ENCODE measurements around the gene ASIC4.

Gene ASIC4

DNA sequence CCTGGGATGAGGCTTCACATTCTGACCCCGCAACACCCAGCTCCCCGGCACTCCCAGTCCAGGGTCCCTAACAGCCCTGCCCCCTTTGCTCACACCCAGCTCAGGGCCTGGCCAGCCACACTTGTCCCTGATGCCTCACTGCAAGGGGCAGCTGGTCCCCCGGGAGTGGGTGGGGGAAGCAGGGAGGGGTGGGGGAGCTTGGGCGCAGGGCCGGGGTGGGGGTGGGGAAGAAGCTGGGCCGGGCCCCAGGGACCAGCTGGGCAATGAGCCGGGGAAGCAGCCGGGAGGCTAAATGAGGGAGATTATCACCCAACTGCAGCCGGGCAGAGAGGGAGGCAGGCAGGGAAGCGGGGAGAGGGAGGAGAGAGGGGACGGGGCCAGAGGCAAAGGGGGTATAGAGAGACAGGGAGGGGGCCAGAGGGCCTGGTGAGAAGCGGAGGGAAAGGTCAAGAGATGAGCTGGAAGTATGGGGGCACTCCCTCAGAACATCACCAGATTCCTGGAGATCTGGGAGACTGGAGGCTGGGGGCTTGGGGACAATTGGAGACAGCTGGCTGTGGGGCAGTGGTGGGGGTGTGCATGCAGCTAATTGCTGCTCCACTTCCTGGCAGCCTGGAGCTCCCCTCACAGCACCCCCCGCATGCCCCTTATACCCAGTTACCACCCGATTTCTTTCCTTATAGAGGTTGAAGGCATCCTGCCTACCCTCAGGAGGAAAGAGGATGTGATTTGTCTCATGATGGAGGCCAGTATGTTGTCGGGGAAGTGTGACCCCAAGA lies 2.5 kb upstream of the ASIC4 start:
- Mint-ChIP-seq H3K36me3 (peaks cover 10 to 22% of the 10 kb centered on the region in 2 donors), H3K9me3 (no peaks in the 10 kb centered on the region), H3K27ac (no peak overlapping the region), H3K4me3 (no peak overlapping the region), H3K4me1 (peaks cover 33 to 46% of the 10 kb centered on the region in 2 donors), H3K27me3 (peaks cover 72 to 88% of the 10 kb centered on the region in 2 donors)
- DNase-seq: no peak
- ATAC-seq (replicated peaks): no peak

DNA sequence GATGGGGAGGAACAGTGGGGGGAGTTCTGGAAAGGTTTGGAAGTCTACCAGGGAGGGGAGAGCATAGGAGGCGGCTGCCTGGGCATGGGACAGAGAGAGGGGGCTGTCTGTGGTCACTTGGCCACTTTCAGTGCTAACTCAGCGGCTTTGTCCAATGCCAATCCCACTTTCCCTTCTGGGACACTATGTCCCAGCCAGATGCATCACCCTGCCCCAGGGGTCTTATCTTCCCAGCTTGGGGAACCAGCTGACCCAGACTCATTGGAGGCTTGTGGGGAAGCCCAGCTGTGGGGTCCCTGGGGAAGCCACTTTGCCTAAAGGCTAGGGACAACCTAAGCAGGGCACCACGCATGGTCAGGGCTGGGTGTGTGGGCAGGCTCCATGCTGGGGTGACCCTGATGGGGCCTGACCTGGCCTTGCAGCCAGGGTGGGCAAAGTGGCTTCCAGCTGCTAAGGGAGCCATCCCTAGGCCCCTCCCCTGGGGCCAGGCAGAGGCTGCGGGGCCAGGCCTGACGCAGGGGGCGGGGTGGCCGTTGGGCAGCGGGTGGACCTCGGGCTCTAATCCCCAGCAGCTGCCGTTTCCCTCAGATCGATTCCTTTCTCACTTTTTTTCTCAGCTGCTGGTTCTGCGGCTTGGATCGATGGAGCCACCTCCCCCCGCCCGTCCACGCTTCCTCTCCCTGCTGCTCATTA lies 1.6 kb upstream of the ASIC4 start:
- ATAC-seq (replicated peaks): no peak
- no peak overlapping the region for H3K4me3 Mint-ChIP-seq
- H3K27me3 Mint-ChIP-seq: peaks cover 82 to 93% of the 10 kb centered on the region in 2 donors
- H3K4me1 Mint-ChIP-seq: peaks cover 33 to 42% of the 10 kb centered on the region in 2 donors
- no peak for DNase-seq
- no peak overlapping the region for H3K27ac Mint-ChIP-seq
- no peaks in the 10 kb centered on the region for H3K9me3 Mint-ChIP-seq
- peaks cover 2 to 13% of the 10 kb centered on the region in 2 donors for H3K36me3 Mint-ChIP-seq

DNA sequence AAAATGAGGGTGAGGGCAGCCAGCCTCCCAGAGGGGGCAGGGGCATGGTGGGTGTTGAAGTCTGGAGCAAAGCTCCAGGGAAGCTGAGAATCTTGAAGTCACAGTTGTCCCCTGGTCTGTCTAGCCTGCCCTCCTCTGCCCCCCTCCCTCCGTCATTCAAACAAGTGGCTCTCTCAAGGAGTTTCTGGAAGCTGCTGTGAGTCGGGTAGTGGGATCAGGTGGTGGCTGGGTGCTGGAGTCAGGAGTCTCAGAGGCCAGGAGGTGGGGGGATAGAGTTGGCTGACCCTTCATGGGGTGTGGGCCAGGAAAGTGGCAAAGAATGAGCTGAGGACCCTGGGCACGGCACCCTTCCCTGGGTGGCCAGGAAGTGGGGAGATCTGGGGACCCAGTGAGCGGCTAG lies 495 bp upstream of the ASIC4 start:
- no peak for ATAC-seq (replicated peaks)
- peaks cover 2 to 7% of the 10 kb centered on the region in 2 donors for H3K36me3 Mint-ChIP-seq
- peaks cover 88 to 95% of the 10 kb centered on the region in 2 donors for H3K27me3 Mint-ChIP-seq
- H3K27ac Mint-ChIP-seq: no peak overlapping the region
- H3K4me3 Mint-ChIP-seq: no peak overlapping the region
- H3K4me1 Mint-ChIP-seq: peaks cover 33 to 42% of the 10 kb centered on the region in 2 donors
- no peak for DNase-seq
- no peaks in the 10 kb centered on the region for H3K9me3 Mint-ChIP-seq

DNA sequence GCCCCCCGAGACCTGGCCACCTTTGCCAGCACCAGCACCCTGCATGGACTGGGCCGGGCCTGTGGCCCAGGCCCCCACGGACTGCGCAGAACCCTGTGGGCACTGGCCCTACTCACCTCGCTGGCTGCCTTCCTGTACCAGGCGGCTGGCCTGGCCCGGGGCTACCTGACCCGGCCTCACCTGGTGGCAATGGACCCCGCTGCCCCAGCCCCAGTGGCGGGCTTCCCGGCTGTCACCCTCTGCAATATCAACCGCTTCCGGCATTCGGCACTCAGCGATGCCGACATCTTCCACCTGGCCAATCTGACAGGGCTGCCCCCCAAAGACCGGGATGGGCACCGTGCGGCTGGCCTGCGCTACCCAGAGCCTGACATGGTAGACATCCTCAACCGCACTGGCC lies 554 bp downstream of the ASIC4 start:
- Mint-ChIP-seq H3K36me3 (peaks cover 2 to 3% of the 10 kb centered on the region in 2 donors), H3K4me3 (no peak overlapping the region), H3K27me3 (peaks cover 90 to 95% of the 10 kb centered on the region in 2 donors), H3K27ac (no peak overlapping the region), H3K9me3 (no peaks in the 10 kb centered on the region), H3K4me1 (peaks cover 28 to 34% of the 10 kb centered on the region in 2 donors)
- DNase-seq (no peak), ATAC-seq (replicated peaks) (no peak)

DNA sequence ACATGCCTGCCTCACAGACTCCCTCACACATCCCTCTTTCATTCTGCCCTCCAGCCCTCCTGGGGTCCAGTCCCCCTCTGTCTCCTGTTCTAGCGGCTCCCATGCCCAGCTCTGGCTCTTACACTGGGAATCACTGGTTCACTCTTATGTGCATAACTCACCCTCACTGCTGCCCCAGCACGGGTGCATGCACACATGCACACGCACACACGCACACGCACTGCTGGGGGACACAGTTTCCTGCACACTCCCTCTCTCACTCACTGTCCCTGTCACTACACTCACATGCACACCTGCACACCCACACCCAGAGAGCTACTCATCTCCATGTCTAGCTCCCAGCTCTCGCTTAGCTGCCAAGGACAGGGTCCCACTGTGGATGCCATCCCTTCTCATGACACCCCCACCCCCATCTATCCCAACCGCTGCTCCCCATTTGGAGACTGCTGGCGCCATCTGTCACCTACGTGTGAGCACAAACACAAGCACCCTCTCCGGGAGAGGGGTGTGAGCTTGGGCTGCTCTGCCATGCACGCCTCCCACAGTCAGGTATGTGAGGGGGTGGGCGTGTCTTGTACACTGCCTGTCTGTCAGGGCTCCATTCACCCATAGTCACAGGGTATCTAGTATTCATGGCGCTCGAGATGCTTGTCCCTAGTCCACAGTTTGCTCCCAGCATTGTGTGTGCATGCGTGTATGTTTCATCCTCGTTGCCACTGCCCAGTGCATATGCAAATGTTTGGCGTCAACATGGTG lies 1.8 kb downstream of the ASIC4 start:
- H3K27me3 Mint-ChIP-seq: peaks cover 88 to 95% of the 10 kb centered on the region in 2 donors
- peaks cover 2 to 3% of the 10 kb centered on the region in 2 donors for H3K36me3 Mint-ChIP-seq
- H3K4me3 Mint-ChIP-seq: no peak overlapping the region
- ATAC-seq (replicated peaks) (no peak), DNase-seq (no peak)
- H3K9me3 Mint-ChIP-seq: no peaks in the 10 kb centered on the region
- peaks cover 17 to 22% of the 10 kb centered on the region in 2 donors for H3K4me1 Mint-ChIP-seq
- H3K27ac Mint-ChIP-seq: no peak overlapping the region

DNA sequence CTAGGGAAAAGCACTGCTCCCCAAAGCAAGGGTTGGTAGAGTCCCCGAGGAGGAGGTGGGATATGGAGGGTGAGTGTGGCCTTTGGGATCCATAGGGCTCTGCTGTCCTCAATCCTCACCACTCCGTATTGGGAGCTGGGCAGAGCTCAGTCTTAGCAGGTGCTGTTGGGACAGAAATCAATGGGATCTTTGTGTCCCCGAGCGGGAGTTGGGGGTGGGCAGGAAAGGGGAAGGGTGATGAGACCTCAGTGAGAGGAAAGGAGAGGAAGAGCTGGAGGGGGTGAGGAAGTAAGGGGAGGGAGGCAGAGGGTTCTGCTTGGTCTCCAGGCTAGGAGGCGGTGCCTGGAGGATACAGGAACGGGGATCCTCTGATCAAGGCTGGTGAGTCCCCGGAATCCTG lies 2.6 kb downstream of the ASIC4 start:
- Mint-ChIP-seq H3K9me3 (no peaks in the 10 kb centered on the region), H3K4me1 (peaks cover 21 to 28% of the 10 kb centered on the region in 2 donors), H3K27ac (no peak overlapping the region), H3K36me3 (peaks cover 0 to 2% of the 10 kb centered on the region in 2 donors), H3K27me3 (peaks cover 88 to 95% of the 10 kb centered on the region in 2 donors), H3K4me3 (no peak overlapping the region)
- no peak for ATAC-seq (replicated peaks)
- DNase-seq: no peak

DNA sequence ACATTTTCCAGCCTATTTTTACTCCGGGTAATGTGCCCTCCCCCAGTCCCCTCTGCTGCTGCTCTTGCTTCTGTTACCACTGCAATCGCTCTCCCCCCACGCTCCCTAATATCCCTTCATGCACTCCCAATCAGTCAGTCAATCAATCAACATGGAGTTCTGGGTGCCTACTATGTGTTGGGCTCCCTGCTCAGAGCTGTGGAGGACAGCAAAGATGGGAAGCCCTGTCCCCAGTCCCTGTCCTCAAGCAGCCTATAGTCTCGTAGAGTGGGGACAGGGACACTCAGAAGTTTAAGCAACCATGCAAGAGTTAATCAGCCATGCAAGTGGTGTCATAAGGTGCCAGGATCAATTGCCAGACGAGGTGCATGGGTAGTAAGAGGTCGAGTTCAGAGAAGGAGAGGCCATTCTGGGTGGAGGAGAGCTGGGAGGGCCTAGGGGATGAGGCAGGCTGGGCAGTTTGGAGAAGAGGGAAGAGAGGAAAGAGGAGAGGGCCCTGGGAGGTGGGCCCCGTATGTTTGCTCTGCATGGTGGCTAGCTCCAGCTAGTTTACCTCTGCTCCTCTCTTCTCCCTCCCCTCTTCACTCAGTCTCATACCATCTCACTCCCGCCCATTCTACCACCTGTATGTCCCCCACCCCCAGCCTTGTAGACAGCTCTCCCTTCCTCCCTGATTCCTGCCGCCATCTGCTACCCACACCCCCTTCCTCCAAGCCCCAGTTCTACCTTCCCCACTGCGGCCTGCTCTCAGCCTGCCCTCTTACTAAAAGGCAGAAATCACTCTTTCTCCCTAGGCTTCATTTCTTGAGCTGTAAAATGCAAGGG lies 3.9 kb downstream of the ASIC4 start:
- Mint-ChIP-seq H3K4me1 (peaks cover 21 to 25% of the 10 kb centered on the region in 2 donors), H3K4me3 (no peak overlapping the region), H3K9me3 (no peaks in the 10 kb centered on the region), H3K36me3 (peaks cover 0 to 2% of the 10 kb centered on the region in 2 donors), H3K27ac (no peak overlapping the region), H3K27me3 (peaks cover 84 to 89% of the 10 kb centered on the region in 2 donors)
- ATAC-seq (replicated peaks): no peak
- no peak for DNase-seq

GRCh38 chr2:219519526-219519916 lies 5.2 kb downstream of the ASIC4 start:
- no peaks in the 10 kb centered on the region for H3K36me3 Mint-ChIP-seq
- H3K27ac Mint-ChIP-seq: no peak overlapping the region
- ATAC-seq (replicated peaks) (no peak), DNase-seq (no peak)
- peaks cover 80 to 89% of the 10 kb centered on the region in 2 donors for H3K27me3 Mint-ChIP-seq
- no peak overlapping the region for H3K4me3 Mint-ChIP-seq
- no peaks in the 10 kb centered on the region for H3K9me3 Mint-ChIP-seq
- peaks cover 12 to 19% of the 10 kb centered on the region in 2 donors for H3K4me1 Mint-ChIP-seq

DNA sequence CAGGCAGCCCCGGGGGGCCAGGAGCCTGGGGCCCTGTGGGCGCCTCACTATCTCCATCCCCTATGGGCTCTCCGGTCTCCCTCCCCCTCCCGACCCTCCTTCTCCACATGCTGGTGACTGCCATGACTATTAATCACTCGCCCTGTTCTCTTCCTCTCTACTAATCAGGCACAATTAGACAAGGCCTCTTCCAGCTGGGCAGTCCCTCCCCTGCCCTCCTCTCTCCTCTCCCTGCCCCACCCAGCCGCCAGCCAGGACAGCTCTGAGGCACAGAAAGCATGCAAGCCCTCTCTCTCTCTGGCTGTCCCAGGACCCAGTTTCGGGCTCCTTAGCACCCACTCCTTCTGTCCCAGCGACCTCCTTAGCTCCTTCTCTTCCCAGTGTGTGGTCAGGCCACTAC lies 5.8 kb downstream of the ASIC4 start:
- Mint-ChIP-seq H3K4me1 (peaks cover 12 to 19% of the 10 kb centered on the region in 2 donors), H3K27me3 (peaks cover 81 to 87% of the 10 kb centered on the region in 2 donors), H3K36me3 (no peaks in the 10 kb centered on the region), H3K4me3 (no peak overlapping the region), H3K27ac (no peak overlapping the region), H3K9me3 (no peaks in the 10 kb centered on the region)
- ATAC-seq (replicated peaks): no peak
- DNase-seq: no peak

DNA sequence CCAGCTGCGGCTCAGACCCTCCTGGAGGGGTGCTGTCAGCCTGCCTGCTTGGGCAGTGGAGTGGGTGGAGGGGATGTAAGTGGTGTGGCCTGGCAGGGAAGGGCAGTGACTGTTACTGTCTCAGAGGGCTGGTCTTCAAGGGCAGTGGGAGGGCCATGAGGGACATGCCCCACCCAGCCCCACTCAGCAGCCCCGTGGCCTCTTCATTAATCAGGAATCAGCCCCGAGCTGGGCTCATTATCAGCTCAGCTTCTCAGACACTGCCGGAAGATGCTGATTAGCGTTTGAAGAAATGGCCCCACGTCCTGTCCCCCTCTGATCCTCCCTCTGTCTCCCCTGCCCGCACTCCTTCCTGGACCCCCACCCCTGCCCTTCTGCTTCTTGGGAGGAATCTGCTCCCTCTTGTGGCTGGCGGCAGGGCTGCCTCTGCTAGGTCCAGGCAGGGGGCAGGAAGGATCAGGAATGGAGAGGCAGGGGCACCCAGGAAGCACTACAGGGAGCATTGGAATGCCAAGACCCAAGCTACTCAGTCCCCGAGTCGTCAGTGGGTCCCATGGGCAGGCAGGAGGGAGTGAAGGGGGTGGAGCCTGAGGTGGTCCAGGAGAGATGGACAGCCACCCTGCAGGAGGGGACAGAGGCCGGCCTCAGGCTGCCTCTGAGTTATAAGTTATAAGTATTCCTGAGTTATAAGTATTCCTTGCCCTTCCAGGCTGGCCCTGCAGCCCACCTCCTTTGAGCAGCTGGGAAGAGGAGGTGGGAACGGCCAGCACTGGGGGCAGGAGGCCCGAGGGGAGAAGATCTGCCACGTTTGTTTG lies 7.0 kb downstream of the ASIC4 start:
- peak overlapping the region in 1 of 2 donors; percentile 49 for H3K4me3 Mint-ChIP-seq
- H3K36me3 Mint-ChIP-seq: no peaks in the 10 kb centered on the region
- peaks cover 12 to 19% of the 10 kb centered on the region in 2 donors for H3K4me1 Mint-ChIP-seq
- DNase-seq (no peak), ATAC-seq (replicated peaks) (peak; percentile 34 to 44)
- no peaks in the 10 kb centered on the region for H3K9me3 Mint-ChIP-seq
- H3K27ac Mint-ChIP-seq: peak overlapping the region; percentile 22
- peaks cover 81 to 87% of the 10 kb centered on the region in 2 donors for H3K27me3 Mint-ChIP-seq

- peaks cover 12 to 19% of the 10 kb centered on the region in 2 donors for H3K4me1 Mint-ChIP-seq
- peak overlapping the region; percentile 22 for H3K27ac Mint-ChIP-seq
- DNase-seq (no peak), ATAC-seq (replicated peaks) (no peak)
- H3K27me3 Mint-ChIP-seq: peaks cover 81 to 87% of the 10 kb centered on the region in 2 donors
- H3K9me3 Mint-ChIP-seq: no peaks in the 10 kb centered on the region
- H3K36me3 Mint-ChIP-seq: no peaks in the 10 kb centered on the region
- peak overlapping the region; percentile 40 to 49 for H3K4me3 Mint-ChIP-seq
Observed at GRCh38 chr2:219522111-219523030, 8.1 kb downstream of the ASIC4 start.

DNA sequence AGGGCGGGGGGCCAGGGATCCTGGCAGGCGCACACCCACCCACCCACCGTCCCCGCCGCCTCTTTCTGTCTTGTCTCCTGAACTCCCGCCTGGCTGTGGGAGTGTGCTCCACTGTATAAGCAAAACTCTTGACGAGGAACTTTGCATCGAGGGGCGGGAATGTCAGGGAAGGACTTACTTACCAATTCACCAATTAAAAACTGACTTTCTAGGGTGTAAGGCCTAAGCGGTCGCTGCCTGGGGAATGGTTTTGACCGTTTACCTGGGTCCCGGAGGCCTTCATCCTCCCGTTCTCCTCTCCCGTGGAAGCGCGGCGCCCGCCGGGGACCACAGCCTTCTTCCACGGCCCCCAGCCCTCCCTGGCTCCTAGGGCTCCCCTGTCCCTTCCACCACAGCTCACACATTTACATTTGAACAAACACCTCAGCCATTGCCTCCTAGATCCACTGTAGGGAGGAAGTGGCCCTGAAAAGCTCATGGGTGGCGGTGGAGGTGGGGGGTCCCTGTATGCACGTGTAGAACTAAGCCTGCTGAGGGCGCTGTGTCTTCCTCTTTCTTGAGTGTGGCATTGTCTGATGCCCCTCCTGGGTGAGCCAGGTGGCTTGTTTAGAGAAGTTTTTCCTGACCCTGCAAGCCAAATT lies 8.9 kb downstream of the ASIC4 start:
- no peak overlapping the region for H3K4me3 Mint-ChIP-seq

More for the DNA sequence above, 8.9 kb downstream of the ASIC4 start:
- H3K27me3 Mint-ChIP-seq: peaks cover 77 to 86% of the 10 kb centered on the region in 2 donors
- no peaks in the 10 kb centered on the region for H3K36me3 Mint-ChIP-seq
- DNase-seq (no peak), ATAC-seq (replicated peaks) (peak; percentile 29 to 39)
- no peaks in the 10 kb centered on the region for H3K9me3 Mint-ChIP-seq
- peaks cover 12 to 19% of the 10 kb centered on the region in 2 donors for H3K4me1 Mint-ChIP-seq
- no peak overlapping the region for H3K27ac Mint-ChIP-seq
